ENCODE measurements around the gene PEMT. TPM values are rescaled to one million over a fixed set of nuclear protein-coding genes. Genes with fewer than 3 reads are reported as not detected.

Gene PEMT
- total RNA-seq, 2 experiments from 2014 or later: 14.1 to 17.2 TPM

GRCh38 chr17:17523001-17523730 is 68.3 kb downstream of the PEMT start:
- Mint-ChIP-seq H3K36me3 (ENCODE audit: low read depth) (no peaks in the 10 kb centered on the region), H3K4me1 (ENCODE audit: low read depth) (no peaks in the 10 kb centered on the region), H3K27me3 (ENCODE audit: low read depth) (no peaks in the 10 kb centered on the region), H3K27ac (no peak overlapping the region), H3K9me3 (ENCODE audit: insufficient read depth) (no peaks in the 10 kb centered on the region), H3K4me3 (no peak overlapping the region)
- CTCF ChIA-PET: interaction anchor here (0.6 to 1.2 kb wide), 2 partner anchors 167 to 336 kb away, joined by 3 read pairs; no protein-coding TSS in a partner anchor
- DNase-seq: no peak
- POLR2A ChIA-PET: no interaction called here
- ATAC-seq: no peak

DNA sequence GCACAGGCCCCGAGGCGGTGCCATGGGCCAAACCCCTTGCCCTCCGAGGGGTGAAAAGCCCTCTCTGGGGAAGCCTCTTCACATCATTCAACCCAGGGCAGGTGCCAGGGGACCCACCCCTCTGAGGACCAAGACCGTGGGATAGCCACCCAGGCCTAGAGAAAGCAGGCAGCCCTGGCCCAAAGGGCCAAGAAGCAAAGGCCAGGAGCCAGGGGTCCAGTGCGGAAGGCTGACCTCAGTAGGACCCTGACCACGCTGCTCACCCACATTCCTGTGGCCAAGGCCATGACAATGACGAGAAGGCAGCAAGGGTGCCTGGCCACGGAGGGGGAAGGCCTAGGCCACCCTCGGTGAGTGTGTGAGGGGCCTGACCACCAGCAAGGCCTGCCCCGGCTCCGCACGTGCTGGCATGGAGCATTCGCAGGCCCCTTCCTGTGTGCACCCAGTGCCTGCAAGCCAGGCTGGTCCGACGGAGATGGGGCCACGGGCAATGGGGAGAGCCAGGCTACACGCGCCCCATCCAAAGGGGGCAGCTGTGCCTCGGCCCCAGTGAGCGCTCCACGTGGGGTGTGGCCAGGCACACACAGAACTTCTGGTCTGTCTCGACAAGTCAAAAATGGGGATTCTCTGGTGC is 70.8 kb downstream of the PEMT start:
- ChIA-PET CTCF (interaction anchor here (1.1 kb wide), 1 partner anchor 48 kb away, joined by 3 read pairs; no protein-coding TSS in a partner anchor), POLR2A (no interaction called here)
- Mint-ChIP-seq H3K27ac (no peak overlapping the region), H3K4me1 (ENCODE audit: low read depth) (no peaks in the 10 kb centered on the region), H3K4me3 (no peak overlapping the region), H3K36me3 (ENCODE audit: low read depth) (no peaks in the 10 kb centered on the region), H3K9me3 (ENCODE audit: insufficient read depth) (no peaks in the 10 kb centered on the region), H3K27me3 (ENCODE audit: low read depth) (no peaks in the 10 kb centered on the region)
- DNase-seq: no peak
- no peak for ATAC-seq

DNA sequence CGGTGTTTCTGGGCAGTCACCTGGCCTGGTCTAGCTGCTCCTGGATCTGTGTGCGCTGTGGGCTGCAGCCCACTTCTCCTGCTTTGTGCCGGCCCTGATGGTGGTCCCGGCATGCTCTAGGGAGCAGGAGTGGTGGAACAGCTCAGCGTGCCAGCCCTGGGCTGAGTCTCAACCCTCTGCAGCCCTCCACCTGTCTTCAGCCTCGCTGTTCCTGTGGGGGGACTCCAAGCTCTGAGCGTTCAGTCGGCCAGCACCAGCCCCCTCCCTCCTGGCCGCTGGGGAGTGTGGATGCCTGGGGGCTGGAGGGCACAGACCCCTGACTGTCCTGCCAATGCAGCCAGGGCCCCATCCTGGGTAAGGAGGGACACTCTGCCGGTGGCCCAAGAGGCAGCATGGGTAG is 71.6 kb downstream of the PEMT start:
- Mint-ChIP-seq H3K4me1 (ENCODE audit: low read depth) (no peaks in the 10 kb centered on the region), H3K27me3 (ENCODE audit: low read depth) (no peaks in the 10 kb centered on the region), H3K27ac (no peak overlapping the region), H3K36me3 (ENCODE audit: low read depth) (no peaks in the 10 kb centered on the region), H3K9me3 (ENCODE audit: insufficient read depth) (no peaks in the 10 kb centered on the region), H3K4me3 (no peak overlapping the region)
- ChIA-PET POLR2A (no interaction called here), CTCF (no interaction called here)
- DNase-seq (no peak), ATAC-seq (no peak)

DNA sequence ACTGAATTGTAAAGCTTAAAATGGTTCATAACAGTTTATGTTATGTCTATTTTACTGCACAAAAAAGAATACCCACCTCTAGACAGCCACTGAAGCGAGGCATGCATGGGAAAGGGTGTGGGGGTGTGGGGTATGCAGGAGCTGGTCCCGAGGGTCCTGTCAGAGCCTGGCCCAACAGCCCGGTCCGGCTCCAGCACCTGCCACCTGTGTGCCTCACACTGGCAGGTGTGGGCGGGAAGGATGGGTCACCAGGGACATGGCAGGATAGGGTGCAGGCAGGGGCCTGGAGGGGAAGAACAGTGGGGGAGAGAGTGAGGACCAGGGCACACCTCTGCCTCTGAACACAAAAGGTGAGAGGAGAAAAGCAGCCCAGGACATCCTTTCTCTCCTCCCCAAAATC is 72.6 kb downstream of the PEMT start:
- H3K9me3 Mint-ChIP-seq (ENCODE audit: insufficient read depth): no peaks in the 10 kb centered on the region
- no peaks in the 10 kb centered on the region for H3K4me1 Mint-ChIP-seq (ENCODE audit: low read depth)
- no peaks in the 10 kb centered on the region for H3K27me3 Mint-ChIP-seq (ENCODE audit: low read depth)
- no peak for DNase-seq
- H3K36me3 Mint-ChIP-seq (ENCODE audit: low read depth): no peaks in the 10 kb centered on the region
- no peak for ATAC-seq
- ChIA-PET CTCF (interaction anchor here (1.0 kb wide), 1 partner anchor 22 kb away, joined by 3 read pairs; no protein-coding TSS in a partner anchor), POLR2A (no interaction called here)
- no peak overlapping the region for H3K27ac Mint-ChIP-seq
- no peak overlapping the region for H3K4me3 Mint-ChIP-seq

- ChIA-PET POLR2A (interaction anchor here (1.2 kb wide), 1 partner anchor 11 kb away, joined by 3 read pairs; no protein-coding TSS in a partner anchor), CTCF (interaction anchor here (1.0 kb wide), 1 partner anchor 21 kb away, joined by 3 read pairs; no protein-coding TSS in a partner anchor)
- Mint-ChIP-seq H3K27ac (no peak overlapping the region), H3K4me1 (ENCODE audit: low read depth) (no peaks in the 10 kb centered on the region), H3K4me3 (no peak overlapping the region), H3K36me3 (ENCODE audit: low read depth) (no peaks in the 10 kb centered on the region), H3K9me3 (ENCODE audit: insufficient read depth) (no peaks in the 10 kb centered on the region), H3K27me3 (ENCODE audit: low read depth) (no peaks in the 10 kb centered on the region)
- DNase-seq (no peak), ATAC-seq (no peak)
Measured at GRCh38 chr17:17518014-17518413, 73.5 kb downstream of the PEMT start.

- Mint-ChIP-seq H3K9me3 (ENCODE audit: insufficient read depth) (no peaks in the 10 kb centered on the region), H3K4me3 (no peak overlapping the region), H3K27me3 (ENCODE audit: low read depth) (no peaks in the 10 kb centered on the region), H3K36me3 (ENCODE audit: low read depth) (no peaks in the 10 kb centered on the region), H3K4me1 (ENCODE audit: low read depth) (peaks cover 2% of the 10 kb centered on the region), H3K27ac (no peak overlapping the region)
- ATAC-seq (no peak), DNase-seq (no peak)
- POLR2A ChIA-PET: interaction anchor here (1.2 kb wide), 1 partner anchor 10 kb away, joined by 3 read pairs; no protein-coding TSS in a partner anchor
- CTCF ChIA-PET: no interaction called here
Measured at GRCh38 chr17:17516941-17517720, 74.4 kb downstream of the PEMT start.

DNA sequence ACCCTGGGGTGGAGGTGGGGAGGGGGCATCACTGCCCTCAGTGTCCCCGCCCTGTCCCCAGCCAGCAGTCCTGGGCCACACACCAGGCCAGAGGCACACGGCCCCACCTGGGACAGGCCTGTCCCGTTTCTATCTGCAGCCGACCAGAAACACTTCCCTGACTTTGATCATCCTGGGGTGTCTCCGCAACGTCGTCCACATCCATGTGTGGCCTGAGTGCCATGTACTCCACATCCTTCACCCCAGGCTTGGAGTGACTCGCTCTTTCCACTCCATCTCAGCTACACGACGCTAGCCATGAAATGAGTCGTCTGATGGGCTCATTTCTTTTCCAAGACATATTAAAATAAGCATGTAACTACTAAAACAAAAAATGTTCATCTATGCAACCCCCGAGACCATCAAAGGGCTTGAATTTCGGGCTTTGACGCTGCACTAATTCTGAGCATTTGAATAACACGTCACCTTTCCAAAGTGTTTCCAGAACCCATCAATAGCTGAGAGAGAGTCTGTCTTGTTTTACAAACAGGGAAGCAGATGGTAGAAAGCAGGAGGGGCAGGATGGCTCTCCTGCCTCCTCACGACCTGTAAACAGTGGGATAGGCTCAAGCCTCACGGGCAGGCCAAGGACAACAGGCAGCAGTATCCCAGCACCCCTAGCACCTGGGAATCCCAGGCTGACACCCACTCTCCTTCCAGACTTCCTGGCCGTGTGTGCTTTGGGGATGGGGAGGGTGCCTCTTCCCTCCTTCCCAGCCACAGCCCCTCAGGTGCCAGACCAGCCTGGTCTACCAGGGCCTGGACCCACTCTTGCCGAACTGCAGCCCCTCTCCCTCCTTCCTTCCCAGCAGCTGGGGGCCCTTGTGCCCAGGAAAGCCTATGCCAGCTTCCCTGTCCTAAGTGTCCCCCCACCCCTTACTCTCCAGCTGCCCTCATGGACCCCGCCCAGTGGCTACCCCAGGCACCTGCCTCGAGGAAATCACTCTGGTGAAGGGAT is 75.3 kb downstream of the PEMT start:
- no peak for ATAC-seq

GRCh38 chr17:17514993-17515933 is 76.2 kb downstream of the PEMT start:
- DNase-seq: no peak
- Mint-ChIP-seq H3K27ac (no peak overlapping the region), H3K4me3 (no peak overlapping the region), H3K4me1 (ENCODE audit: low read depth) (peaks cover 12% of the 10 kb centered on the region), H3K9me3 (ENCODE audit: insufficient read depth) (no peaks in the 10 kb centered on the region), H3K36me3 (ENCODE audit: low read depth) (no peaks in the 10 kb centered on the region), H3K27me3 (ENCODE audit: low read depth) (no peaks in the 10 kb centered on the region)
- ChIA-PET POLR2A (no interaction called here), CTCF (no interaction called here)
- ATAC-seq: no peak

More for the DNA sequence above, 75.3 kb downstream of the PEMT start:
- ChIA-PET CTCF (no interaction called here), POLR2A (no interaction called here)
- Mint-ChIP-seq H3K9me3 (ENCODE audit: insufficient read depth) (no peaks in the 10 kb centered on the region), H3K4me1 (ENCODE audit: low read depth) (peaks cover 3% of the 10 kb centered on the region), H3K36me3 (ENCODE audit: low read depth) (no peaks in the 10 kb centered on the region), H3K27ac (no peak overlapping the region), H3K27me3 (ENCODE audit: low read depth) (no peaks in the 10 kb centered on the region), H3K4me3 (no peak overlapping the region)
- DNase-seq: no peak

DNA sequence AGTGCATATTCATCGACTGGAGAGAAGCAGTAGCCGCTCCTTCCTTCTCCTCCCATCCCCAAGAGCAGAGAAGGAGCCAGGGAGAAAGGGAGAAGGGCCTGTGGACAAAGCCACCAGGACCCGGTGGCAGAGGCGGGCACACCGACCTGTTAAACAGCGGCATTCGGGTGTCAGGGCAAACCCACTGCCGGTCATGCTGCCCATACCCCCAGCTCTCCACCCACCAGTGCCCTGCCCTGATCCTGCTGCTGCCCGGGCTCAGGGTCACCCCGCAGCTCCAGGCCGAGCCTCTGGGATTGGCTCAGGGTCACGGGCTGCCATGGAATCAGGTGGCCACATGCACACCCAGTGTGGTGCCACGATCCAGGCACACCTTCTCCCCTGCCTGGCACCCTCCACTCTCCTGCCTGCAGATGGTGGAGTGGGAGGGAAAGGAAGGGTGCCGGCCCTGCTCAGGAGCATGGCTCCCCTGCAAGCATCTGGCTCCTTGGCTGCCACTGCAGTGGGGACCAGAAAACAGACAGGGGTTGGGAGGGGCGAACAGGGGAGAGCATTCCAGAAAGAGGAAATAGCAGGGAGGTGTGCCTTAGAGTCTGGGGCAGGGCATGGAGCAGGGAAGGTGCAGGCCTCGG is 77.0 kb downstream of the PEMT start:
- no peak for DNase-seq
- H3K4me1 Mint-ChIP-seq (ENCODE audit: low read depth): peaks cover 17% of the 10 kb centered on the region
- no peak overlapping the region for H3K4me3 Mint-ChIP-seq
- H3K36me3 Mint-ChIP-seq (ENCODE audit: low read depth): no peaks in the 10 kb centered on the region
- no peak for ATAC-seq
- no peak overlapping the region for H3K27ac Mint-ChIP-seq
- ChIA-PET POLR2A (no interaction called here), CTCF (no interaction called here)
- H3K27me3 Mint-ChIP-seq (ENCODE audit: low read depth): no peaks in the 10 kb centered on the region
- H3K9me3 Mint-ChIP-seq (ENCODE audit: insufficient read depth): no peaks in the 10 kb centered on the region

DNA sequence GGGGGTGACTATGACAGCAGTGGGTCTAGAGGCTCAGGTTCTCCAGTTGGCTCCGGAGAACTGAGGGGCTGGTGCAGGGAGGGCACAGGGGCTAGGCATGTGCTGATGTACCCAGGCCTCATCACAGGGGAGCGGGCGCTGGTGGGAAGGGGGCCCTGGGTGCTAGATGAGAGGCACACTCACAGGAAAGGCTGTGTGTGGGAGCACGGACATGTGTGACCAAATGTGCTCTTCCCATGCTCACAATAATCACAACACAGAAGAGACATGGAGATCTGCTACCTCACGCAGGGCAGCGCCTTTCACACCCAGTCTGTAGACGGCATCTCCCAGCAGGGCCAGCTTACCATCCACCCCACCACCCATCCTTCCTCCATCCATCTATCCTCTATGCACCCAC is 77.9 kb downstream of the PEMT start:
- H3K27ac Mint-ChIP-seq: no peak overlapping the region
- CTCF ChIA-PET: no interaction called here
- no peak overlapping the region for H3K4me3 Mint-ChIP-seq
- POLR2A ChIA-PET: no interaction called here
- H3K27me3 Mint-ChIP-seq (ENCODE audit: low read depth): no peaks in the 10 kb centered on the region
- no peaks in the 10 kb centered on the region for H3K9me3 Mint-ChIP-seq (ENCODE audit: insufficient read depth)
- ATAC-seq: no peak
- H3K36me3 Mint-ChIP-seq (ENCODE audit: low read depth): no peaks in the 10 kb centered on the region
- DNase-seq: no peak
- H3K4me1 Mint-ChIP-seq (ENCODE audit: low read depth): peaks cover 17% of the 10 kb centered on the region
